HCT116 (cell line): Measurements from ENCODE around the gene MYO1E. TPM values are rescaled to one million over a fixed set of nuclear protein-coding genes. Genes with fewer than 3 reads are reported as not detected.

ENCODE experiments used
- ATAC-seq: fragments of 200-7000 bp; cut with Tn5 transposase; 2 replicates; pipeline ENCODE4 v1.9.1; 2020; ENCODE audit warnings: mild to moderate bottlenecking, moderate library complexity
- BruUV-seq: library from RNA; stranded (reverse); fragments of 400-500 nt; replicated peaks from 2 replicates; lab custom pipeline; 2021; lab: Mats Ljungman, UMichigan
- CTCF ChIA-PET: fragments of 300-600 bp; sonication (Branson Sonifier 250); formaldehyde crosslinking; loops from one replicate; lab custom pipeline; 2021; ENCODE audit warnings: antibody characterized with exemption; lab: Charles Lee
- POLR2A ChIA-PET: fragments of 300-600, 350-600 bp; sonication (Branson Sonifier 250); formaldehyde crosslinking; loops from one replicate; lab custom pipeline; 2021; ENCODE audit warnings: antibody characterized with exemption; lab: Charles Lee
- RAD21 ChIA-PET, 2 experiments: fragments of 300-600 bp; sonication (Branson Sonifier 250); formaldehyde crosslinking; loops; one replicate each; lab custom pipeline; 2023; ENCODE audit warnings: low total read pairs in 2 of 2; ENCODE audit not compliant: uncharacterized antibody in 2 of 2, unreplicated experiment in 2 of 2, low non-redundant PET in 1 of 2; lab: Charles Lee
- DNase-seq: peaks from one replicate; pipeline ENCODE4 v3.0.0-alpha.2; 2010; ENCODE audit warnings: low read depth, low spot score
- H2AFZ ChIP-seq: fragments of 200-600 bp; shearing (Covaris generic), sonication (generic); 2 replicates; pipeline ENCODE4 v1.6.1; 2017; ENCODE audit warnings: low read depth, mixed run types, mixed read lengths, antibody characterized with exemption, low read length; ENCODE audit not compliant: poor library complexity, severe bottlenecking
- H3K27ac ChIP-seq: 2 replicates; pipeline ENCODE4 v1.5.1; 2012; ENCODE audit warnings: low read depth, low read length
- H3K27me3 ChIP-seq: fragments of 200-600 bp; sonication (generic); 2 replicates; pipeline ENCODE4 v1.6.1; 2016; ENCODE audit warnings: mixed run types, low read length, mixed read lengths; ENCODE audit not compliant: insufficient read depth
- H3K36me3 ChIP-seq, 2 experiments: fragments of 200-500 bp in 1 of 2; fragments of 200-600 bp in 1 of 2; sonication (Bioruptor generic) in 1 of 2; sonication (generic) in 1 of 2; 2 replicates each; pipeline versions ENCODE4 v1.5.1 to v1.6.1; 2014 to 2016; ENCODE audit warnings: low read length in 2 of 2, inconsistent platforms in 1 of 2, mixed read lengths in 1 of 2, mixed run types in 1 of 2; ENCODE audit not compliant: insufficient read depth in 2 of 2, control insufficient read depth in 1 of 2
- H3K4me1 ChIP-seq, 2 experiments: fragments of 200-600 bp in 1 of 2; sonication (generic) in 1 of 2; 2 replicates each; pipeline versions ENCODE4 v1.5.1 to v1.6.1; 2012 to 2017; ENCODE audit warnings: low read length in 2 of 2, inconsistent platforms in 1 of 2, mild to moderate bottlenecking in 1 of 2, mixed read lengths in 1 of 2, mixed run types in 1 of 2, moderate library complexity in 1 of 2; ENCODE audit not compliant: insufficient read depth in 2 of 2, control insufficient read depth in 1 of 2
- H3K4me2 ChIP-seq: fragments of 200-600 bp; sonication (generic); 2 replicates; pipeline ENCODE4 v1.6.1; 2017; ENCODE audit warnings: mixed run types, low read length, mixed read lengths
- H3K4me3 ChIP-seq, 2 experiments: fragments of 200-600 bp in 1 of 2; sonication (generic) in 1 of 2; replicated peaks in 1 of 2; 2 replicates each; pipeline ENCODE4 v1.5.1; 2011 to 2016; ENCODE audit warnings: low read length in 2 of 2, control low read depth in 1 of 2, low read depth in 1 of 2, mild to moderate bottlenecking in 1 of 2, mixed read lengths in 1 of 2, mixed run types in 1 of 2
- H3K79me2 ChIP-seq: fragments of 200-600 bp; sonication (generic); 2 replicates; pipeline ENCODE4 v1.6.1; 2017; ENCODE audit warnings: mild to moderate bottlenecking, mixed run types, low read length, moderate library complexity, mixed read lengths; ENCODE audit not compliant: insufficient read depth
- H3K9ac ChIP-seq: fragments of 200-600 bp; sonication (generic); 2 replicates; pipeline ENCODE4 v1.6.1; 2016; ENCODE audit warnings: low read length, mixed read lengths
- H3K9me2 ChIP-seq: fragments of 200-600 bp; sonication (generic), shearing (Covaris generic); 2 replicates; pipeline ENCODE4 v1.6.1; 2017; ENCODE audit warnings: mixed run types, mild to moderate bottlenecking, moderate library complexity; ENCODE audit not compliant: insufficient read depth
- H3K9me3 ChIP-seq, 2 experiments: fragments of 200-500 bp in 1 of 2; fragments of 200-600 bp in 1 of 2; sonication (Bioruptor generic) in 1 of 2; sonication (generic) in 1 of 2; 2 replicates each; pipeline ENCODE4 v1.6.1; 2014 to 2017; ENCODE audit warnings: low read length in 2 of 2, mixed read lengths in 2 of 2, inconsistent platforms in 1 of 2, low read depth in 1 of 2, mild to moderate bottlenecking in 1 of 2, mixed run types in 1 of 2, moderate library complexity in 1 of 2; ENCODE audit not compliant: control insufficient read depth in 1 of 2, insufficient read depth in 1 of 2
- H4K20me1 ChIP-seq: fragments of 200-600 bp; sonication (generic), shearing (Covaris generic); 2 replicates; pipeline ENCODE4 v1.6.1; 2017; ENCODE audit warnings: mixed run types, mild to moderate bottlenecking, moderate library complexity; ENCODE audit not compliant: insufficient read depth
- CBX3 ChIP-seq: IDR thresholded peaks from 2 replicates; pipeline ENCODE4 v1.6.1; 2012; ENCODE audit warnings: low read depth
- ELF1 ChIP-seq: IDR thresholded peaks from 2 replicates; pipeline ENCODE4 v1.6.1; 2012; ENCODE audit warnings: low read depth, borderline replicate concordance
- EZH2phosphoT487 ChIP-seq: fragments of 200-600 bp; IDR thresholded peaks from 2 replicates; pipeline ENCODE4 v1.6.1; 2018; ENCODE audit warnings: antibody characterized with exemption, borderline replicate concordance
- JUND ChIP-seq: IDR thresholded peaks from 2 replicates; pipeline ENCODE4 v1.6.1; 2012
- SIN3A ChIP-seq: IDR thresholded peaks from 2 replicates; pipeline ENCODE4 v1.6.1; 2012; ENCODE audit warnings: low read depth
- SP1 ChIP-seq: IDR thresholded peaks from 2 replicates; pipeline ENCODE4 v1.6.1; 2012; ENCODE audit warnings: low read depth
- YY1 ChIP-seq: IDR thresholded peaks from 2 replicates; pipeline ENCODE4 v1.6.1; 2011; ENCODE audit warnings: low read length, low read depth, moderate library complexity, mild to moderate bottlenecking; ENCODE audit not compliant: insufficient replicate concordance; ENCODE audit errors: extremely low read depth
- intact Hi-C: fragments of 100-400 bp; cut with micrococcal nuclease; formaldehyde crosslinking; loops from 2 replicates; pipeline ENCODE4 v1.10.0; 2022
- total RNA-seq: library from RNA; stranded (reverse); gene quantifications from one replicate; pipeline ENCODE4 v1.2.1, GENCODE V29; 2021; ENCODE audit not compliant: unreplicated experiment
- TF ChIP-seq, protein P1 (sequence below): IDR thresholded peaks from 2 replicates; pipeline ENCODE4 v1.6.1; 2011; ENCODE audit warnings: mild to moderate bottlenecking, low read length, moderate library complexity; ENCODE audit not compliant: insufficient replicate concordance; ENCODE audit errors: extremely low read depth
- TF ChIP-seq, protein P2 (sequence below), 3 experiments: fragments of 200-600 bp in 1 of 3; sonication (generic) in 1 of 3; IDR thresholded peaks in 2 of 3; conservative IDR thresholded peaks in 1 of 3; 2 replicates each; pipeline ENCODE4 v1.5.1; 2012 to 2017; ENCODE audit warnings: low read depth in 2 of 3, low read length in 2 of 3, antibody characterized with exemption in 1 of 3, borderline replicate concordance in 1 of 3, control low read depth in 1 of 3, mild to moderate bottlenecking in 1 of 3, mixed read lengths in 1 of 3, mixed run types in 1 of 3, moderate library complexity in 1 of 3; ENCODE audit not compliant: insufficient read depth in 1 of 3

Gene MYO1E
- total RNA-seq, 1 experiment from 2014 or later = 182 TPM

DNA sequence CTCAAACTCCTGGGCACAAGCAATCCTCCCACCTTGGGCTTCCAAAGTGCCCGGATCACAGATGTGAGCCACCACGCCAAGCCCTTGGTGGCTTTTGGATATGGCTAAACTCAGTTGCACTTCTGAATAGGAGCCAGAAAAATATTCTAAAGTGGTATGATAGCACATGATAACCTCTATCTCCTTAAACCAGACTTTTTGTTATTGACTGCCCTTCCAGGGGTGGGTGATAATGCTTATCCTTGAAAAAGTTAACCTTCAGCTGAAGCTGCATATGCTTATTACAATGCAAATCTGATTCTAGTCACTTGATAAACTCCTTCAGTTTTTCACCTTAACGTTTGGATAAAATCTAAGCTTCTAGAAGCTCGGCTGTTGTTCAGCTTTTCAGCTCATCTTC, 261.4 kb downstream of the MYO1E start:
- CTCF ChIA-PET = no interaction called here

More for the DNA sequence above, 261.4 kb downstream of the MYO1E start:
- Histone ChIP-seq H3K79me2 (peaks cover 65% of the 10 kb centered on the region), H3K9ac (no peak overlapping the region), H4K20me1 (no peaks in the 10 kb centered on the region), H3K27me3 (no peaks in the 10 kb centered on the region), H3K4me3 (no peak overlapping the region), H2AFZ (no peak overlapping the region), H3K4me1 (peaks cover 2% of the 10 kb centered on the region in 2 experiments), H3K9me3 (no peaks in the 10 kb centered on the region), H3K9me2 (no peaks in the 10 kb centered on the region), H3K36me3 (peaks cover 55 to 71% of the 10 kb centered on the region in 2 experiments), H3K27ac (no peak overlapping the region), H3K4me2 (no peak overlapping the region)
- POLR2A ChIA-PET = no interaction called here
- BruUV-seq = no TSS peak
- intact Hi-C loops = no loop called here
- ATAC-seq = no peak
- RAD21 ChIA-PET = interaction anchor here in 1 of 2 experiments (0.6 kb wide), 1 partner anchor 272 kb away, joined by 3 read pairs; no protein-coding TSS in a partner anchor
- no peak for DNase-seq
- TF ChIP-seq, protein P1, sequence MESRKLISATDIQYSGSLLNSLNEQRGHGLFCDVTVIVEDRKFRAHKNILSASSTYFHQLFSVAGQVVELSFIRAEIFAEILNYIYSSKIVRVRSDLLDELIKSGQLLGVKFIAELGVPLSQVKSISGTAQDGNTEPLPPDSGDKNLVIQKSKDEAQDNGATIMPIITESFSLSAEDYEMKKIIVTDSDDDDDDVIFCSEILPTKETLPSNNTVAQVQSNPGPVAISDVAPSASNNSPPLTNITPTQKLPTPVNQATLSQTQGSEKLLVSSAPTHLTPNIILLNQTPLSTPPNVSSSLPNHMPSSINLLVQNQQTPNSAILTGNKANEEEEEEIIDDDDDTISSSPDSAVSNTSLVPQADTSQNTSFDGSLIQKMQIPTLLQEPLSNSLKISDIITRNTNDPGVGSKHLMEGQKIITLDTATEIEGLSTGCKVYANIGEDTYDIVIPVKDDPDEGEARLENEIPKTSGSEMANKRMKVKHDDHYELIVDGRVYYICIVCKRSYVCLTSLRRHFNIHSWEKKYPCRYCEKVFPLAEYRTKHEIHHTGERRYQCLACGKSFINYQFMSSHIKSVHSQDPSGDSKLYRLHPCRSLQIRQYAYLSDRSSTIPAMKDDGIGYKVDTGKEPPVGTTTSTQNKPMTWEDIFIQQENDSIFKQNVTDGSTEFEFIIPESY = no peak
- TF ChIP-seq SIN3A (no peak), ELF1 (no peak), YY1 (no peak), SP1 (no peak), EZH2phosphoT487 (no peak), CBX3 (no peak), JUND (no peak)
- TF ChIP-seq, protein P2, sequence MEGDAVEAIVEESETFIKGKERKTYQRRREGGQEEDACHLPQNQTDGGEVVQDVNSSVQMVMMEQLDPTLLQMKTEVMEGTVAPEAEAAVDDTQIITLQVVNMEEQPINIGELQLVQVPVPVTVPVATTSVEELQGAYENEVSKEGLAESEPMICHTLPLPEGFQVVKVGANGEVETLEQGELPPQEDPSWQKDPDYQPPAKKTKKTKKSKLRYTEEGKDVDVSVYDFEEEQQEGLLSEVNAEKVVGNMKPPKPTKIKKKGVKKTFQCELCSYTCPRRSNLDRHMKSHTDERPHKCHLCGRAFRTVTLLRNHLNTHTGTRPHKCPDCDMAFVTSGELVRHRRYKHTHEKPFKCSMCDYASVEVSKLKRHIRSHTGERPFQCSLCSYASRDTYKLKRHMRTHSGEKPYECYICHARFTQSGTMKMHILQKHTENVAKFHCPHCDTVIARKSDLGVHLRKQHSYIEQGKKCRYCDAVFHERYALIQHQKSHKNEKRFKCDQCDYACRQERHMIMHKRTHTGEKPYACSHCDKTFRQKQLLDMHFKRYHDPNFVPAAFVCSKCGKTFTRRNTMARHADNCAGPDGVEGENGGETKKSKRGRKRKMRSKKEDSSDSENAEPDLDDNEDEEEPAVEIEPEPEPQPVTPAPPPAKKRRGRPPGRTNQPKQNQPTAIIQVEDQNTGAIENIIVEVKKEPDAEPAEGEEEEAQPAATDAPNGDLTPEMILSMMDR (IDR thresholded peaks at IDR 0.05 in 2 of 3, conservative IDR thresholded peaks at IDR 0.05 in 1 of 3; ENCODE audit: borderline replicate concordance in 1 of 3, insufficient read depth in 1 of 3, low read depth in 2 of 3, low read length in 2 of 3) = no peak
